Colonic mucosa (tissue), 4 donors: ENCODE results near the gene PEX6. TPM values are rescaled to one million over a fixed set of nuclear protein-coding genes. Genes with fewer than 3 reads are reported as not detected.

Experiments
- DNase-seq: peaks from one replicate; pipeline ENCODE4 v3.0.0-alpha.2; 2020
- H3K27ac ChIP-seq: fragments of 200-600 bp; one replicate; pipeline ENCODE4 v1.8.0; 2021
- H3K27me3 ChIP-seq: fragments of 200-600 bp; one replicate; pipeline ENCODE4 v1.8.0; 2021
- H3K36me3 ChIP-seq: fragments of 200-600 bp; one replicate; pipeline ENCODE4 v1.8.0; 2021
- H3K4me1 ChIP-seq: fragments of 200-600 bp; one replicate; pipeline ENCODE4 v1.8.0; 2021; ENCODE audit warnings: mild to moderate bottlenecking
- H3K4me3 ChIP-seq: fragments of 200-600 bp; one replicate; pipeline ENCODE4 v1.8.0; 2021
- H3K9ac ChIP-seq, 2 donors: one replicate each; pipeline ENCODE4 v1.7.0; 2013; ENCODE audit warnings: control low read depth in 2 of 2, low read depth in 2 of 2, low read length in 2 of 2
- H3K9me3 ChIP-seq: fragments of 200-600 bp; one replicate; pipeline ENCODE4 v1.8.0; 2021
- CTCF ChIP-seq: fragments of 200-600 bp; IDR thresholded peaks from one replicate; pipeline ENCODE4 v1.8.0; 2022; ENCODE audit warnings: antibody characterized with exemption, mild to moderate bottlenecking
- intact Hi-C: fragments of 100-400 bp; cut with DNase I; formaldehyde crosslinking; loops from one replicate; pipeline ENCODE4 v1.14.1; 2022
- total RNA-seq, 2 donors: library from RNA; stranded (reverse); fragmentation: NEBNext Ultra II Directional in 1 of 2; extraction: Animal tissue kit (Norgen Biotek cat#: 25700) in 1 of 2; gene quantifications; one replicate each; pipeline ENCODE4 v1.2.1, GENCODE V29; 2021
- donor health status: healthy.
- donor health status: DM: no; HTN: no; CAD: no.
- donor health status: DM: no; HTN: no; CAD: no.

PEX6 gene
- total RNA-seq, 2 donors from 2014 or later, result 23.3 to 40.3 TPM

GRCh38 chr6:42969431-42969830 is 9.6 kb downstream of the PEX6 start:
- Histone ChIP-seq H3K4me1 (no peaks in the 10 kb centered on the region), H3K36me3 (no peaks in the 10 kb centered on the region), H3K27ac (no peak overlapping the region), H3K27me3 (no peaks in the 10 kb centered on the region), H3K4me3 (no peak overlapping the region), H3K9ac (no peak overlapping the region), H3K9me3 (no peaks in the 10 kb centered on the region)
- intact Hi-C loops, result no loop called here
- no peak for DNase-seq
- TF ChIP-seq CTCF, result no peak

DNA sequence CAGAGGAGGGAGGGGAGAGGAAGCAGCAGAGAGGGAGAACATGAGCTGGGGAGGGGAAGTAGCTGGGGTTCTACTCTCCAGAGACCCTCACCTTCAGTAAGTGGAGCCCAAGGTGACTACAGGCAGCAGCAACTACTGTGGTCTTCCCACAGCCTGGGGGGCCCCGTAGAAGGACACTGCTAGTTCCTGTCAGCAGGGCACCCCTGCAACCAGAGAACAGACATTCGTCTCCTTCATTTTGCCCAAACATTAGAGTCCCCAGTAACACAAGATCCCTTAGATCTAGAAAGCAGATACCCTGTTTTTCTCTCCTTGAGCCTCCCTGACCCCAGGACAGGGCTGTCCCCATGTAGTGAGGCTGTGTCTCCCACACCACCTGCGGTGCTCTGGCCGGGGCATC is 10.2 kb downstream of the PEX6 start:
- Histone ChIP-seq H3K9ac (peak overlapping the region in 1 of 2 donors; percentile 12), H3K9me3 (no peaks in the 10 kb centered on the region), H3K36me3 (no peaks in the 10 kb centered on the region), H3K27ac (no peak overlapping the region), H3K4me3 (no peak overlapping the region), H3K4me1 (no peaks in the 10 kb centered on the region), H3K27me3 (no peaks in the 10 kb centered on the region)
- no peak for DNase-seq
- no peak for TF ChIP-seq CTCF
- intact Hi-C loops, result no loop called here

DNA sequence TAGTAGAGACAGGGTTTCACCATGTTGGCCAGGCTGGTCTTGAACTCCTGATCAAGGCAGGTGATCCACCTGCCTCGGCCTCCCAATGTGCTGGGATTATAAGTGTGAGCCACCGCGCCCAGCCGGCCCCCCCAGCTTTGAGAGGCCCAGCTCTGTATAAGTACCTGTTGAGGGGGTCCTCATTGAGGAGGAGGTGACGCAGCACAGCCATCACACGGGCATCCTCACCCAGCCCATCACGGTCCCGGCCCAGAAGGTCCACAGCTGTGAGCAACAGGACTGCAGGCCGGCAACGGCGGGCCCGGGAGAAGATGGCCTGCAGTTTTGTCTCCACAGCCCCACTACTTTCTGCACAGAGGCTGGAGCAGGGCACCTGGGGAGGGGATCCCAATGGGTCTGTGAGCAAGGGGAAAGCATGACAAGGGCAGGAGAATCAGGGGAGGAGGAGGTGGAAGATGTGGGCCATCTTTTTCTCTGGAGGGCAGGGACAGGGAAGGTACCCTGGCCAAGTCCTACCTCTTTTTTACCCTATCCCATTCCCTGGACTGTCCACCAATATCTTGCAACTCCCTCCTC is 10.8 kb downstream of the PEX6 start:
- no peak for TF ChIP-seq CTCF
- no peaks in the 10 kb centered on the region for H3K27me3 ChIP-seq
- H3K36me3 ChIP-seq, result no peaks in the 10 kb centered on the region
- H3K4me1 ChIP-seq, result no peaks in the 10 kb centered on the region
- intact Hi-C loops, result no loop called here
- no peak overlapping the region for H3K4me3 ChIP-seq
- H3K9ac ChIP-seq, result no peak overlapping the region
- H3K9me3 ChIP-seq, result no peaks in the 10 kb centered on the region
- no peak for DNase-seq
- H3K27ac ChIP-seq, result no peak overlapping the region

DNA sequence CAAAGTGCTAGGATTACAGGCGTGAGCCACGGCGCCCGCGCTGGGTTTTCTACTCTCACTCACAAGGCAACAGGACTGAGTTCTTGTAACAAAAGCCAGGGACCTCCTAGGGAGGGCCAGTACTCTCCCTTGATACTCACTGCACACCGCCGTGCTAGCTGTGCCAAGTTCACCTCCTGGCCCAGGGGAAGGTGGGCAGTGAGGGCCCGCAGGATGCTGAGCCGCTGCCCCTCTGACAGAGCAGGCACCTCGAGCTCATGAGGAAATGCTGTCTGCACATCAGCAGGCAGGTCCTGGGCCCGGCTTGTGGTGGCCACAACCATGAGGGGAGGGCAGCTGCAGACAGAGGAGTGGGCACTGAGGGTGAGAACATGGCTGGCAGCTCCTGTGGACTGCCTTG is 11.8 kb downstream of the PEX6 start:
- Histone ChIP-seq H3K9me3 (no peaks in the 10 kb centered on the region), H3K27ac (no peak overlapping the region), H3K36me3 (no peaks in the 10 kb centered on the region), H3K27me3 (no peaks in the 10 kb centered on the region), H3K9ac (no peak overlapping the region), H3K4me3 (no peak overlapping the region), H3K4me1 (no peaks in the 10 kb centered on the region)
- DNase-seq, result no peak
- no peak for TF ChIP-seq CTCF
- intact Hi-C loops, result no loop called here

- H3K27ac ChIP-seq, result no peak overlapping the region
- no peaks in the 10 kb centered on the region for H3K9me3 ChIP-seq
- H3K9ac ChIP-seq, result no peak overlapping the region
- no peak for TF ChIP-seq CTCF
- no peaks in the 10 kb centered on the region for H3K36me3 ChIP-seq
- H3K4me3 ChIP-seq, result no peak overlapping the region
- no peak for DNase-seq
- H3K4me1 ChIP-seq, result no peaks in the 10 kb centered on the region
- no peaks in the 10 kb centered on the region for H3K27me3 ChIP-seq
- intact Hi-C loops, result no loop called here
These were observed 12.4 kb downstream of the PEX6 start for GRCh38 chr6:42966571-42966970.
